TTC549 (cell line): ENCODE data around the gene SORT1.
"Not testable (repeated sequence)": the region's sequence is repeated elsewhere in the genome, so short reads cannot be mapped to it uniquely, and the experiment has no call there.

Experiments used
- FAIRE-seq: peaks from 2 replicates; lab custom pipeline; 2012; peaks lifted over from hg19 to GRCh38; lab: Jason Lieb, UNC

The SORT1 gene

GRCh38 chr1:109396871-109397580, 692 bp downstream of the SORT1 start:
- no peak for FAIRE-seq

- no peak for FAIRE-seq
These were observed 1.2 kb downstream of the SORT1 start for GRCh38 chr1:109396513-109396839.

- no peak for FAIRE-seq
These were observed 1.9 kb downstream of the SORT1 start for GRCh38 chr1:109395602-109396512.

GRCh38 chr1:109395282-109395599, 2.5 kb downstream of the SORT1 start:
- FAIRE-seq = not testable (repeated sequence)

- FAIRE-seq = no peak
These were observed 3.0 kb downstream of the SORT1 start for GRCh38 chr1:109394591-109395281.

- no peak for FAIRE-seq
These were observed 4.0 kb downstream of the SORT1 start for GRCh38 chr1:109393617-109394233.

- peak; percentile 75 for FAIRE-seq
These were observed 4.7 kb downstream of the SORT1 start for GRCh38 chr1:109392788-109393616.

GRCh38 chr1:109392037-109392787, 5.5 kb downstream of the SORT1 start:
- no peak for FAIRE-seq

GRCh38 chr1:109391626-109392025, 6.1 kb downstream of the SORT1 start:
- no peak for FAIRE-seq

- no peak for FAIRE-seq
These were observed 6.6 kb downstream of the SORT1 start for GRCh38 chr1:109391157-109391556.

GRCh38 chr1:109389638-109390341, 7.9 kb downstream of the SORT1 start:
- no peak for FAIRE-seq

GRCh38 chr1:109388884-109389637, 8.7 kb downstream of the SORT1 start:
- FAIRE-seq = no peak

- FAIRE-seq = no peak
These were observed 9.5 kb downstream of the SORT1 start for GRCh38 chr1:109388208-109388711.

- no peak for FAIRE-seq
These were observed 11.5 kb downstream of the SORT1 start for GRCh38 chr1:109386054-109386717.

- no peak for FAIRE-seq
These were observed 12.3 kb downstream of the SORT1 start for GRCh38 chr1:109385417-109385816.

GRCh38 chr1:109383854-109384253, 13.9 kb downstream of the SORT1 start:
- FAIRE-seq = no peak

- no peak for FAIRE-seq
These were observed 14.5 kb downstream of the SORT1 start for GRCh38 chr1:109383087-109383779.

- no peak for FAIRE-seq
These were observed 16.1 kb downstream of the SORT1 start for GRCh38 chr1:109381573-109381972.
